Testis (tissue), 2 donors: ENCODE measurements around the gene NOM1.

Experiments
- CTCF ChIP-seq, 3 experiments: fragments of 450-650 bp in 2 of 3; fragments of 200-600 bp in 1 of 3; sonication (generic) in 1 of 3; IDR thresholded peaks; one replicate each; pipeline ENCODE4 v1.5.1; 2016 to 2019; ENCODE audit warnings: antibody characterized with exemption in 3 of 3, mild to moderate bottlenecking in 2 of 3, moderate library complexity in 1 of 3
- POLR2A ChIP-seq: fragments of 450-650 bp; IDR thresholded peaks from one replicate; pipeline ENCODE4 v1.6.1; 2017; ENCODE audit warnings: antibody characterized with exemption, mild to moderate bottlenecking, moderate library complexity

- TF ChIP-seq CTCF (IDR thresholded peaks at IDR 0.05) (peak in 2 of 3 experiments; percentile 22 to 57), POLR2A (no peak)
These were observed 20.5 kb downstream of the NOM1 start for GRCh38 chr7:156969972-156970420.
